HL-60 (cell line): Measurements from ENCODE around the gene NOD2.

Source experiments
- DNase-seq, 2 experiments: peaks; one replicate each; pipeline ENCODE4 v3.0.0-alpha.2; 2010 to 2020; ENCODE audit warnings: low read depth in 1 of 2, low spot score in 1 of 2
- H3K27ac ChIP-seq: fragments of 250-450 bp; sonication (Bioruptor Pico); replicated peaks from 2 replicates; pipeline ENCODE4 v1.5.1; 2020; ENCODE audit warnings: mild to moderate bottlenecking, moderate library complexity
- H3K27me3 ChIP-seq: fragments of 250-450 bp; sonication (Bioruptor Pico); 2 replicates; pipeline ENCODE4 v1.5.1; 2021; ENCODE audit warnings: mild to moderate bottlenecking, moderate library complexity; ENCODE audit not compliant: insufficient read depth, poor library complexity, severe bottlenecking
- H3K4me3 ChIP-seq: replicated peaks from 2 replicates; pipeline ENCODE4 v1.5.1; 2011; ENCODE audit warnings: mild to moderate bottlenecking, control low read depth, low read length; ENCODE audit not compliant: insufficient read depth
- GABPA ChIP-seq: IDR thresholded peaks from 2 replicates; pipeline ENCODE4 v1.6.1; 2012; ENCODE audit warnings: low read depth
- POLR2AphosphoS5 ChIP-seq: IDR thresholded peaks from 2 replicates; pipeline ENCODE4 v1.6.1; 2012; ENCODE audit warnings: low read depth
- SPI1 ChIP-seq: IDR thresholded peaks from 2 replicates; pipeline ENCODE4 v1.6.1; 2012; ENCODE audit warnings: low read depth, mild to moderate bottlenecking, borderline replicate concordance
- TF ChIP-seq, protein P1 (sequence below): IDR thresholded peaks from one replicate; pipeline ENCODE4 v1.5.1; 2011; ENCODE audit warnings: low read length, control low read depth, inconsistent platforms; ENCODE audit not compliant: insufficient read depth
- TF ChIP-seq, protein P2 (sequence below): IDR thresholded peaks from 2 replicates; pipeline ENCODE4 v1.6.1; 2012; ENCODE audit warnings: low read depth; ENCODE audit not compliant: insufficient replicate concordance

Gene NOD2

DNA sequence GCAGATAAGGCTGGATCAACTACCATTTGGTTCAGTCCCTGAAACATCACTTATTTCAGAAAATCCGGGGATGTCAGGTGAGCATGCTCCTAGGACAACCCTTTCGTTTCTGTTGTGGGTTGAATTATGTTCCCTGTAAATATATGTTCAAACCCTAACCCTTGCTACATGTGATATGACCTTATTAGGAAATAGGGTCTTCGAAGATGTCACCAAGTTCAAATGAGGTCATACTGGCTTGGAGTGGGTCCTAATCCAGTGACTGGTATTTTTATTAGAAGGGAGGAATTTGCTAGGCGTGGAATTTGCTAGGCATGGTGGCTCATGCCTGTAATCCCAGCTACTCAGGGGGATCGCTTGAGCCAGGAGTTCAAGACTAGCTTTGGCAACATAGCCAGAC is 33.6 kb upstream of the NOD2 start:
- DNase-seq = no peak

DNA sequence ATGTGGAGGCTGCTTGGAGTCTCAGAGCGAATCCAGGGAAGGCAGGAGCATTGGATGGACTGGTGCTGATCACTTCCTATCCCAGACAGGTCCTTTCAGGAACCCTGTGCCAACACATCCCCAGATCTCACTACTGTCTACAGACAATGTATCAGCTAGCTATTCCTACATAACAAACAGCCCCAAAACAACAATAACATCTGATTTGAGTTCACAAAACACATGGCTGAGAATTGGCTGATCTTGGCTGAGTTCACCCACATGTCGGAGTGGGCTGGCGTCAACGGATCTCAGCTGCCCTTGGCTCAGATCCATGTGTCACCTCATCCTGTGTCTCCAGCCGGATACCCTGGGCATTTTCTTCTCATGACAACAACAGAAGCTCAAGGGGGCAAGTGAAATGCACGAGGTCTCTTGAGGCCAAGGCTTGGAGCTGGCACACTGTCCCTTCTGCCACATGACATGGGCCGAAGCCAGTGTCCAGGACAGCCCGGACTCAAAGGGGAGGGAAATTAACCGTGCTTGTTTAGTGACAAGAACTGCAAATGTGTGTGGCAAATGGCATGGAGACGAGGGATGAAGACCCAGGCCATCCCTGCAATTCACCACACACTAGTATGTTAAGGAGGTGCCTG is 31.0 kb upstream of the NOD2 start:
- DNase-seq = no peak
- TF ChIP-seq, protein P1, sequence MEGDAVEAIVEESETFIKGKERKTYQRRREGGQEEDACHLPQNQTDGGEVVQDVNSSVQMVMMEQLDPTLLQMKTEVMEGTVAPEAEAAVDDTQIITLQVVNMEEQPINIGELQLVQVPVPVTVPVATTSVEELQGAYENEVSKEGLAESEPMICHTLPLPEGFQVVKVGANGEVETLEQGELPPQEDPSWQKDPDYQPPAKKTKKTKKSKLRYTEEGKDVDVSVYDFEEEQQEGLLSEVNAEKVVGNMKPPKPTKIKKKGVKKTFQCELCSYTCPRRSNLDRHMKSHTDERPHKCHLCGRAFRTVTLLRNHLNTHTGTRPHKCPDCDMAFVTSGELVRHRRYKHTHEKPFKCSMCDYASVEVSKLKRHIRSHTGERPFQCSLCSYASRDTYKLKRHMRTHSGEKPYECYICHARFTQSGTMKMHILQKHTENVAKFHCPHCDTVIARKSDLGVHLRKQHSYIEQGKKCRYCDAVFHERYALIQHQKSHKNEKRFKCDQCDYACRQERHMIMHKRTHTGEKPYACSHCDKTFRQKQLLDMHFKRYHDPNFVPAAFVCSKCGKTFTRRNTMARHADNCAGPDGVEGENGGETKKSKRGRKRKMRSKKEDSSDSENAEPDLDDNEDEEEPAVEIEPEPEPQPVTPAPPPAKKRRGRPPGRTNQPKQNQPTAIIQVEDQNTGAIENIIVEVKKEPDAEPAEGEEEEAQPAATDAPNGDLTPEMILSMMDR = no peak
- TF ChIP-seq POLR2AphosphoS5 (no peak), SPI1 (no peak), GABPA (no peak)
- TF ChIP-seq, protein P2, sequence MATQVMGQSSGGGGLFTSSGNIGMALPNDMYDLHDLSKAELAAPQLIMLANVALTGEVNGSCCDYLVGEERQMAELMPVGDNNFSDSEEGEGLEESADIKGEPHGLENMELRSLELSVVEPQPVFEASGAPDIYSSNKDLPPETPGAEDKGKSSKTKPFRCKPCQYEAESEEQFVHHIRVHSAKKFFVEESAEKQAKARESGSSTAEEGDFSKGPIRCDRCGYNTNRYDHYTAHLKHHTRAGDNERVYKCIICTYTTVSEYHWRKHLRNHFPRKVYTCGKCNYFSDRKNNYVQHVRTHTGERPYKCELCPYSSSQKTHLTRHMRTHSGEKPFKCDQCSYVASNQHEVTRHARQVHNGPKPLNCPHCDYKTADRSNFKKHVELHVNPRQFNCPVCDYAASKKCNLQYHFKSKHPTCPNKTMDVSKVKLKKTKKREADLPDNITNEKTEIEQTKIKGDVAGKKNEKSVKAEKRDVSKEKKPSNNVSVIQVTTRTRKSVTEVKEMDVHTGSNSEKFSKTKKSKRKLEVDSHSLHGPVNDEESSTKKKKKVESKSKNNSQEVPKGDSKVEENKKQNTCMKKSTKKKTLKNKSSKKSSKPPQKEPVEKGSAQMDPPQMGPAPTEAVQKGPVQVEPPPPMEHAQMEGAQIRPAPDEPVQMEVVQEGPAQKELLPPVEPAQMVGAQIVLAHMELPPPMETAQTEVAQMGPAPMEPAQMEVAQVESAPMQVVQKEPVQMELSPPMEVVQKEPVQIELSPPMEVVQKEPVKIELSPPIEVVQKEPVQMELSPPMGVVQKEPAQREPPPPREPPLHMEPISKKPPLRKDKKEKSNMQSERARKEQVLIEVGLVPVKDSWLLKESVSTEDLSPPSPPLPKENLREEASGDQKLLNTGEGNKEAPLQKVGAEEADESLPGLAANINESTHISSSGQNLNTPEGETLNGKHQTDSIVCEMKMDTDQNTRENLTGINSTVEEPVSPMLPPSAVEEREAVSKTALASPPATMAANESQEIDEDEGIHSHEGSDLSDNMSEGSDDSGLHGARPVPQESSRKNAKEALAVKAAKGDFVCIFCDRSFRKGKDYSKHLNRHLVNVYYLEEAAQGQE = no peak
- Histone ChIP-seq H3K27ac (no peak overlapping the region), H3K27me3 (no peaks in the 10 kb centered on the region), H3K4me3 (no peak overlapping the region)

More for the DNA sequence above, 33.6 kb upstream of the NOD2 start:
- Histone ChIP-seq H3K27me3 (no peaks in the 10 kb centered on the region), H3K4me3 (no peak overlapping the region), H3K27ac (no peak overlapping the region)
- TF ChIP-seq, protein P1 = no peak
- TF ChIP-seq, protein P2 = no peak
- no peak for TF ChIP-seq GABPA
- TF ChIP-seq POLR2AphosphoS5 = no peak
- TF ChIP-seq SPI1 = no peak

DNA sequence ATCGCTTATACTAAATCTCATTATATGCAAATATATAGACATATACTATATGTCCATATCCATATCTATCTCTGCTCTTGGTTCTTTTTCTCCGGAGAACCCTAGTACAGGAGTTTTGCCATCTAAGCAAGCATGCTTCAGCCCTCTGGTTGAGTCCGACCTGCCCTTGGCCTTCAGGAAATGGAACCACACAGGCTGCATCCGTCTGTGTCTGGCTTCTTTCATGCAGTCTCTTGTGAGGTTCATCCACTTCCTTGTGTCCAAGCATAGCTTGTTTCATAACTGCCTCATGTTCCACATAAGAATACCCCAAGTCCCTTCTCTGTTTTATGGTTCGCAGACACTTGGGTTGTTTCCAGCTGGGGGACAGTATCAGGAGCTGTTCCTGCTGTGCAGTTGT is 29.1 kb upstream of the NOD2 start:
- no peak overlapping the region for H3K27ac ChIP-seq
- H3K27me3 ChIP-seq = no peaks in the 10 kb centered on the region
- DNase-seq = no peak
- TF ChIP-seq GABPA = no peak
- TF ChIP-seq POLR2AphosphoS5 = no peak
- TF ChIP-seq, protein P2 = no peak
- TF ChIP-seq, protein P1 = no peak
- no peak for TF ChIP-seq SPI1
- H3K4me3 ChIP-seq = no peak overlapping the region
